Ascending aorta (tissue), 2 donors: ENCODE data around the gene SMAD6. TPM values are rescaled to one million over a fixed set of nuclear protein-coding genes. Genes with fewer than 3 reads are reported as not detected.

Experiments used
- DNase-seq, 2 donors: peaks; one replicate each; pipeline ENCODE4 v3.0.0-alpha.2; 2019; ENCODE audit warnings: low spot score in 2 of 2
- H3K27ac ChIP-seq, 2 donors: fragments of 200-600 bp; sonication (generic); one replicate each; pipeline ENCODE4 v1.5.1; 2016 to 2017; ENCODE audit warnings: mild to moderate bottlenecking in 1 of 2
- H3K27me3 ChIP-seq: fragments of 200-600 bp; sonication (generic); one replicate; pipeline ENCODE4 v1.5.1; 2017
- H3K36me3 ChIP-seq, 2 donors: fragments of 200-600 bp; sonication (generic); one replicate each; pipeline ENCODE4 v1.5.1; 2016
- H3K4me1 ChIP-seq, 2 donors: fragments of 200-600 bp; sonication (generic); one replicate each; pipeline ENCODE4 v1.5.1; 2016 to 2017; ENCODE audit warnings: mild to moderate bottlenecking in 1 of 2
- H3K4me3 ChIP-seq, 2 donors: fragments of 200-600 bp; sonication (generic); one replicate each; pipeline ENCODE4 v1.5.1; 2016 to 2017; ENCODE audit warnings: mild to moderate bottlenecking in 1 of 2
- H3K9me3 ChIP-seq, 2 donors: fragments of 200-600 bp; sonication (generic); one replicate each; pipeline ENCODE4 v1.5.1; 2016
- intact Hi-C: fragments of 100-400 bp; cut with DNase I; formaldehyde crosslinking; loops from one replicate; pipeline ENCODE4 v1.15.1; 2023
- total RNA-seq: library from RNA; depleted of rRNA; stranded (reverse); fragments of >200 nt; gene quantifications from one replicate; pipeline ENCODE4 v1.1.0, GENCODE V29; 2016
- TF ChIP-seq, protein P1 (sequence below), 3 experiments: fragments of 200-600 bp in 2 of 3; fragments of 450-650 bp in 1 of 3; sonication (generic) in 2 of 3; IDR thresholded peaks; one replicate each; pipeline ENCODE4 v1.5.1; 2016 to 2019; ENCODE audit warnings: antibody characterized with exemption in 3 of 3, mild to moderate bottlenecking in 1 of 3, moderate library complexity in 1 of 3

Gene SMAD6
- total RNA-seq, 1 donor from 2014 or later = 140 TPM

DNA sequence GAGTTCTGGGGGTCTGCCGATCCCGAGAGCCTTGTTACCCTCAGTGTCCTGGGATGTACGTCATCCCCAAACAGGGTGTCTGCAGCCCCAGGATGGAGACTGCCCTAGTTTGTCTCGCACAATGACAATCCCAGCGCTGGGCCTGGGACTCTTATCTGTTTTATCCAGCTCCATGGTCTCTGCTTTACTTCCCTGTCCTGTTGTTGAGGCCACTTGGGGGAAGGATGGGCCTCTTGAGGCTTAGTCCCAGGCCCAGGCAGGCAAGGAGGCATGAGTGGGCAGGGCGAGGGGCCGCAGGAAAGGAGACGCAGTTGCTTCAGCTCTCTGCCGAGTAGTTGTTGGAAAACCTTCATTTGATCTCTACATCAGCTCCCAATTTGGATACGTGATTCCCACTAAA lies 17.4 kb downstream of the SMAD6 start:
- no peak for DNase-seq
- Histone ChIP-seq H3K9me3 (no peaks in the 10 kb centered on the region), H3K27me3 (no peaks in the 10 kb centered on the region), H3K4me1 (peaks cover 25 to 57% of the 10 kb centered on the region in 2 donors), H3K36me3 (peaks cover 10 to 21% of the 10 kb centered on the region in 2 donors), H3K4me3 (no peak overlapping the region), H3K27ac (peak overlapping the region; percentile 88 to 96)
- TF ChIP-seq, protein P1, sequence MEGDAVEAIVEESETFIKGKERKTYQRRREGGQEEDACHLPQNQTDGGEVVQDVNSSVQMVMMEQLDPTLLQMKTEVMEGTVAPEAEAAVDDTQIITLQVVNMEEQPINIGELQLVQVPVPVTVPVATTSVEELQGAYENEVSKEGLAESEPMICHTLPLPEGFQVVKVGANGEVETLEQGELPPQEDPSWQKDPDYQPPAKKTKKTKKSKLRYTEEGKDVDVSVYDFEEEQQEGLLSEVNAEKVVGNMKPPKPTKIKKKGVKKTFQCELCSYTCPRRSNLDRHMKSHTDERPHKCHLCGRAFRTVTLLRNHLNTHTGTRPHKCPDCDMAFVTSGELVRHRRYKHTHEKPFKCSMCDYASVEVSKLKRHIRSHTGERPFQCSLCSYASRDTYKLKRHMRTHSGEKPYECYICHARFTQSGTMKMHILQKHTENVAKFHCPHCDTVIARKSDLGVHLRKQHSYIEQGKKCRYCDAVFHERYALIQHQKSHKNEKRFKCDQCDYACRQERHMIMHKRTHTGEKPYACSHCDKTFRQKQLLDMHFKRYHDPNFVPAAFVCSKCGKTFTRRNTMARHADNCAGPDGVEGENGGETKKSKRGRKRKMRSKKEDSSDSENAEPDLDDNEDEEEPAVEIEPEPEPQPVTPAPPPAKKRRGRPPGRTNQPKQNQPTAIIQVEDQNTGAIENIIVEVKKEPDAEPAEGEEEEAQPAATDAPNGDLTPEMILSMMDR (IDR thresholded peaks at IDR 0.05) = no peak
- intact Hi-C loops = loop anchor here (2.0 kb wide), 1 partner anchor 17 kb away; the partner anchor contains the start of gene SMAD6

DNA sequence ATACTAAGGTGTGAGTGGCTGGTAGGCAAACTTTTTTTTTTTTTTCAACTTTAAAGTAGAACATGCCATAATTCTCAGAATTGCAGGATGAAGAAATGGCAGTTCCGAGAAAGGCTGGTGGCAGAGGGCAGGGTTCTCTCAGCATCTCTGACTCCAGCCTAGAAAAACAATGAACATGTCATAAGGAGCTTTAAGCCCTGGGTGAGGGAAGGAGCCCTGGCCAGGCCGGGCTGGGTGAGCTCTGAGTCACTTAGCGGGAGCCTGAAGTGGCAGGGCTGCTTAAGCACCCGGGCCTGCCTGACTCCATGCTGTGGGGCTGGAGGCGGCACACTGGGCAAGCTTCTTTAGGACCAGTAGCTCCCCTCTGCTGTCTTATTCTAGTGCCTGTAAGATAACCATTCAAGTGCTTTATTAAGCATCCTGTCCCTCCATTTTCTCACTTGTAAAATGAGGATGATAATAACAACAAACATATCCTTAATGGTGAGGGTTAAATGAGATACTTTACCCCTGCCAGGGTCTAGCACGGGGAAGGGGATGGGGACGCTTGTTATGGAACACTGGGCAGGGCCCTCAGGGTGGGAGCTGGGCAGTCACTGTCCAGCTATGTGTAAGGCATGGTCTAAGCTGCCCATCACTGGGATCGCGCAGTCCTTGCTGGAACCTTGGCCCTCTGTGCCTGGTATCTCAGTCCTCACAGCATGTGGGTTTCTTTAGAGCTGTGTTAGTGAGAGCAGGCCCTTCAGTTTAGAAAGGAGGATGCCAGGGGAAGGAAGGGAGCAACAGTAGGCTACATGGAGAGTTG lies 18.4 kb downstream of the SMAD6 start:
- H3K4me3 ChIP-seq = no peak overlapping the region
- intact Hi-C loops = loop anchor here (2.0 to 5.0 kb wide), 3 partner anchors 42 to 1418 kb away; partner anchors contain the start of gene RNU5B-1
- H3K27ac ChIP-seq = peak overlapping the region; percentile 88 to 96
- TF ChIP-seq, protein P1 (IDR thresholded peaks at IDR 0.05) = no peak
- no peaks in the 10 kb centered on the region for H3K9me3 ChIP-seq
- H3K4me1 ChIP-seq = peaks cover 25 to 56% of the 10 kb centered on the region in 2 donors
- H3K36me3 ChIP-seq = peaks cover 10 to 21% of the 10 kb centered on the region in 2 donors
- peak; percentile 71 to 94 for DNase-seq
- no peaks in the 10 kb centered on the region for H3K27me3 ChIP-seq

DNA sequence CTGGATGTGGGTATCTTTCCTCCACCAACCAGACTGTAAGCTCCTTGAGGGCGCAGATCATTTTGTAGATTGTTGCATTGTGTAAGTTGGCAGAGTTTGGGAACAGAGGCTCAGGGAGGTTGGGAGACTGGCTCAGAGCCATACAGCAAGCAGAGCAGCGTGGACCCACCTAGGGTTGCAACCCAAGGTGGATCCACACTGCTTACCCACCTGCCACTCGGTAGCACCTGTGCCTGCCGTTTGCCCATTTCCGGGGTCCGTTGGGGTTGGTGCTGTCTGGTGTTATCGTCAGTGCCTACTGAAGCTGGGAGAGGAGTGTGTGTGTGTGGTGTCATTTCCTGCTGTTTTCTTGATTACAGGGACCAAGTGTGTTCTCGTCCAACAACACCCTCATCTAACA lies 19.0 kb downstream of the SMAD6 start:
- Histone ChIP-seq H3K4me3 (no peak overlapping the region), H3K4me1 (peaks cover 25 to 58% of the 10 kb centered on the region in 2 donors), H3K36me3 (peaks cover 10 to 20% of the 10 kb centered on the region in 2 donors), H3K27me3 (no peaks in the 10 kb centered on the region), H3K9me3 (no peaks in the 10 kb centered on the region), H3K27ac (peak overlapping the region; percentile 88 to 96)
- intact Hi-C loops = loop anchor here (2.0 to 5.0 kb wide), 3 partner anchors 42 to 1419 kb away; partner anchors contain the start of gene RNU5B-1
- TF ChIP-seq, protein P1 (IDR thresholded peaks at IDR 0.05) = no peak
- no peak for DNase-seq

DNA sequence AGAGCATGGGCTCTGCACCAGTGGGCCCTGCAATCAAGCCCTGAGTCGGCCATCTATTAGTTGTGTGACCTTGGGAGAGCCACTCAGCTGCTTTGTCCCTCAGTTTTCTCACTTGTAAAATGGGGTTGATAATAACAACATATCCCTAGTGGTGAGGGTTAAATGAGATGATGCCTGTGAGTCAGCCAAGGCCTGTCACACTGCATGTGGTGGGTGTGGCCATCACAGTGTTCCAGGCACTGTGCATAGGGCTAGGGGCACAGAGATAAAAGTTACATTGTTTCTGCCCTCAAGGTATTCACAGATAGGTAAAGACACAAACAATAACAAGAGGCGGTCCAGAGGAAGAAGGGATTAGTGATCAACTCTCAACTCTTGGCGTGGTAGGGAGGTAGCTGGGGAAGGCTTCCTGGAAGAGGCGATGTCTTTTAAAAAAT lies 19.5 kb downstream of the SMAD6 start:
- TF ChIP-seq, protein P1 (IDR thresholded peaks at IDR 0.05) = no peak
- H3K4me1 ChIP-seq = peaks cover 25 to 58% of the 10 kb centered on the region in 2 donors
- H3K4me3 ChIP-seq = no peak overlapping the region
- intact Hi-C loops = loop anchor here (2.0 to 5.0 kb wide), 3 partner anchors 41 to 1419 kb away; partner anchors contain the start of gene RNU5B-1
- no peaks in the 10 kb centered on the region for H3K9me3 ChIP-seq
- DNase-seq = no peak
- peaks cover 8 to 15% of the 10 kb centered on the region in 2 donors for H3K36me3 ChIP-seq
- H3K27ac ChIP-seq = peak overlapping the region in 1 of 2 donors; percentile 96
- H3K27me3 ChIP-seq = no peaks in the 10 kb centered on the region

DNA sequence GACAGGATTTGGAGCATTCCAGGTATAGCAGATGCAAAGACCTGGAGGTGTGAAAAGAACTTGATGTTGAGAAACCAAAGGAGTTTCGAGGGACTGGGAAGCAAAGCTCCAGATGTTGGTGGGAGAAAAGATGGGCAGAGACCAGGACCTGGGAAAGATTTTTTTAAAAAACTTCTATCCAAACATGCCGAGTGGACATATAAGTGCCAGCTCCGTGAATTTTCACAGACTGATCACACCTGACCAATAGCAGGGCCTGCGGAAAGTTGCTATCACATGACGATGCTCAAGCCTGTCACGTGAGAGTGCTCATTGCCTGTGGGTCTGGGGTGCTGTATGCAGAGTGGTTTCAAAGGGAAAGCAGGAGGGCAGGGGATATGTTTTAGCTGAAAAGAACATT lies 19.9 kb downstream of the SMAD6 start:
- TF ChIP-seq, protein P1 (IDR thresholded peaks at IDR 0.05) = no peak
- Histone ChIP-seq H3K27me3 (no peaks in the 10 kb centered on the region), H3K9me3 (no peaks in the 10 kb centered on the region), H3K36me3 (peaks cover 3 to 10% of the 10 kb centered on the region in 2 donors), H3K27ac (peak overlapping the region; percentile 38 to 96), H3K4me1 (peaks cover 25 to 53% of the 10 kb centered on the region in 2 donors), H3K4me3 (no peak overlapping the region)
- no peak for DNase-seq
- intact Hi-C loops = loop anchor here (2.0 to 5.0 kb wide), 3 partner anchors 41 to 1420 kb away; partner anchors contain the start of gene RNU5B-1
